Natural killer cell treated with Interleukin-12 subunit alpha and Interleukin-12 subunit beta and Interleukin-15 and Interleukin-18, amount 100 ng/mL, for 72 hours (primary cell): ENCODE results near the gene FAM13C. TPM values are rescaled to one million over a fixed set of nuclear protein-coding genes. Genes with fewer than 3 reads are reported as not detected.

Source experiments
- ATAC-seq, 2 donors: fragments of 150-1000 bp; cut with Tn5 transposase in 1 of 2; sonication (Bioruptor Pico), chemical (Tn5 transposase) in 1 of 2; 2 replicates each; pipeline ENCODE4 v1.10.0; 2021
- DNase-seq: peaks from one replicate; pipeline ENCODE4 v3.0.0; 2022; ENCODE audit warnings: low spot score
- H3K27ac Mint-ChIP-seq, 2 donors: 1 replicate in 1 of 2; 2 replicates in 1 of 2; pipeline ENCODE4 v1.8.0; 2022; ENCODE audit warnings: mixed read lengths in 2 of 2, mild to moderate bottlenecking in 1 of 2, moderate library complexity in 1 of 2
- H3K27me3 Mint-ChIP-seq, 2 donors: 1 replicate in 1 of 2; 2 replicates in 1 of 2; pipeline ENCODE4 v1.8.0; 2022; ENCODE audit warnings: mixed read lengths in 2 of 2
- H3K36me3 Mint-ChIP-seq: one replicate; pipeline ENCODE4 v1.8.0; 2022; ENCODE audit warnings: mixed read lengths
- H3K4me1 Mint-ChIP-seq, 2 donors: 1 replicate in 1 of 2; 2 replicates in 1 of 2; pipeline ENCODE4 v1.8.0; 2022; ENCODE audit warnings: low read depth in 2 of 2, mixed read lengths in 2 of 2, mild to moderate bottlenecking in 1 of 2
- H3K4me3 Mint-ChIP-seq: one replicate; pipeline ENCODE4 v1.8.0; 2022; ENCODE audit warnings: mixed read lengths
- H3K9me3 Mint-ChIP-seq: 2 replicates; pipeline ENCODE4 v1.8.0; 2022; ENCODE audit warnings: mixed read lengths
- total RNA-seq, 2 donors: library from RNA; stranded (reverse); gene quantifications; one replicate each; pipeline ENCODE4 v1.2.3, GENCODE V29; 2022

The FAM13C gene
- total RNA-seq, 2 donors from 2014 or later: not detected

GRCh38 chr10:59212301-59212798 lies 150.0 kb downstream of the FAM13C start:
- no peaks in the 10 kb centered on the region for H3K36me3 Mint-ChIP-seq
- no peak overlapping the region for H3K27ac Mint-ChIP-seq
- ATAC-seq (no peak), DNase-seq (no peak)
- H3K27me3 Mint-ChIP-seq: no peaks in the 10 kb centered on the region
- no peaks in the 10 kb centered on the region for H3K9me3 Mint-ChIP-seq
- H3K4me3 Mint-ChIP-seq: no peak overlapping the region
- H3K4me1 Mint-ChIP-seq: no peaks in the 10 kb centered on the region

- H3K4me3 Mint-ChIP-seq: no peak overlapping the region
- no peak for ATAC-seq
Measured at GRCh38 chr10:59206204-59206720, 156.1 kb downstream of the FAM13C start.

More at GRCh38 chr10:59206204-59206720, 156.1 kb downstream of the FAM13C start:
- no peaks in the 10 kb centered on the region for H3K27me3 Mint-ChIP-seq
- peaks cover 7% of the 10 kb centered on the region for H3K9me3 Mint-ChIP-seq
- H3K36me3 Mint-ChIP-seq: peaks cover 2% of the 10 kb centered on the region
- no peak overlapping the region for H3K27ac Mint-ChIP-seq
- DNase-seq: no peak
- H3K4me1 Mint-ChIP-seq: no peaks in the 10 kb centered on the region

Other genes with a start within 250 kb of the FAM13C start
- gene PHYHIPL, start 185.9 kb downstream of the FAM13C start, total RNA-seq: not detected